Transverse colon (tissue), 4 donors: ENCODE results near the gene SLC35F3.

Experiments used
- CTCF ChIP-seq, 5 experiments: fragments of 200-600 bp in 3 of 5; fragments of 450-650 bp in 2 of 5; sonication (generic) in 3 of 5; IDR thresholded peaks; 1 replicate in 2 of 5; 2 replicates in 3 of 5; pipeline ENCODE4 v1.5.1; 2016 to 2017; ENCODE audit warnings: antibody characterized with exemption in 5 of 5, inconsistent platforms in 3 of 5, mild to moderate bottlenecking in 2 of 5, moderate library complexity in 1 of 5
- POLR2AphosphoS5 ChIP-seq, 3 donors: sonication (generic); formaldehyde crosslinking; IDR thresholded peaks; one replicate each; pipeline ENCODE4 v1.6.1; 2016; ENCODE audit warnings: antibody characterized with exemption in 3 of 3

DNA sequence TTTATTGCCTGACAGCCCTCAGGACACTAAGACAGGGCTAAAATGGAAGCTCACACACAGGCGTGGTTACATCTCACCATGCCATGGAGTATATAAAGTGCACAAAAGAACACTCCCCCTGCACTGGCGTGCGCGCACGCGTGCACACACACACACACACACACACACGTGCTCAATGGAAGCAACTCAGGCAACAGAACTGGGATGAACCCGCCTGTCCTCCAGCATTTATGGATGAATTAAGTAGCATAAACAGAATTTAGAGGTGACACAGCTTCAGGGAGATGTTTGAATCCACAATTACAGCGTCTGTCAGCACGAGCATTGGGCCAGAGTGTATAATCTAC is 322.3 kb downstream of the SLC35F3 start:
- TF ChIP-seq POLR2AphosphoS5 (IDR thresholded peaks at IDR 0.05), result no peak
- TF ChIP-seq CTCF (IDR thresholded peaks at IDR 0.05), result no peak
